ENCODE results near the gene LAPTM5. TPM values are rescaled to one million over a fixed set of nuclear protein-coding genes. Genes with fewer than 3 reads are reported as not detected.

LAPTM5 gene
- total RNA-seq, 4 donors from 2014 or later = 25.3 to 97.3 (median 46.4) TPM

DNA sequence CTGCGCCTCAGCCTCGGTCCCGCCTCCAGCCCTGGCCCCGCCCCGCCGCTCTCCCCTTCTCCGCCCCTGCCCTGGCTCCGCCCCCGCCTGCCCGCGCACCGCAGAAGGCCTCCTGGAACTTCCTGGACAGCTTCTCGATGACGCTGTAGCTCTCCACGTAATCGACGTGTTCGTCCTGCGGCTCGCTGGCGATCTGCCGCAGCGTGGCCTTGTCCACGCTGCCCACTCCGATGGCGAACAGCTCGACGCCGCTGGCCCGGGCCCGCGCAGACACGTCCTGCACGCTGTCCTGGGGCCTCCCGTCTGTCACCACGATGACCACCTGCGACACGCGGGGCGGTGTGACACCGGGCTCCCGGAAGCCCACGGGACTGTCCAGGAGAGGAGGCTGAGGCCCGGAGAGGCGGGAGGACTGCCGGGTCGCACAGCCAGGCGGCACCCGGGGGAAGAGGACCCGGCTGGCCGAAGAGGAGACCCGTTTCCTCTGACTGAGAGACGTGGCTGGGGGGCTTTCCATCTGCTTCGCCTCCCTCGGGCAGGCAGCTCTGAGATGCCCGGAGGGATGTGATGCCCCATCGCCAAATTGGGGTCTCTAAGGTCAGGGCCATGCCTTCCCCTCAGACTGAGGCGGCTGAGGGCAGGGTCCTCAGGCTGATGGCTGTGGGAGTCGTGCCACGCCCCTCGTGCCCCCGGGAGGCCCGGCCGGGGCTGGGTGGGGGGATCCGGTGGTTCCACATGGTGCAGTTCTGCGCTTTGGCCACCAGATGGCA is 38.8 kb downstream of the LAPTM5 start:
- Histone ChIP-seq H3K36me3 (no peaks in the 10 kb centered on the region), H3K4me3 (replicated peaks in 1 of 3) (peak overlapping the region in 1 of 3 donors; percentile 52), H3K27ac (peak overlapping the region; percentile 96 to 99 (median 98)), H3K27me3 (no peaks in the 10 kb centered on the region), H3K4me1 (peaks cover 12 to 23% of the 10 kb centered on the region in 2 donors), H3K9me3 (no peaks in the 10 kb centered on the region)
- DNase-seq = peak; percentile 70 to 73
- intact Hi-C loops (cut with DNase I) = no loop called here
- 1 to 3% methylated on average over 8 to 15 of the region's 66 CpGs for whole genome bisulfite sequencing, 2 donors
- peak in 1 of 2 donors; percentile 96 for TF ChIP-seq POLR2A (IDR thresholded peaks at IDR 0.05)
- TF ChIP-seq, protein P1, sequence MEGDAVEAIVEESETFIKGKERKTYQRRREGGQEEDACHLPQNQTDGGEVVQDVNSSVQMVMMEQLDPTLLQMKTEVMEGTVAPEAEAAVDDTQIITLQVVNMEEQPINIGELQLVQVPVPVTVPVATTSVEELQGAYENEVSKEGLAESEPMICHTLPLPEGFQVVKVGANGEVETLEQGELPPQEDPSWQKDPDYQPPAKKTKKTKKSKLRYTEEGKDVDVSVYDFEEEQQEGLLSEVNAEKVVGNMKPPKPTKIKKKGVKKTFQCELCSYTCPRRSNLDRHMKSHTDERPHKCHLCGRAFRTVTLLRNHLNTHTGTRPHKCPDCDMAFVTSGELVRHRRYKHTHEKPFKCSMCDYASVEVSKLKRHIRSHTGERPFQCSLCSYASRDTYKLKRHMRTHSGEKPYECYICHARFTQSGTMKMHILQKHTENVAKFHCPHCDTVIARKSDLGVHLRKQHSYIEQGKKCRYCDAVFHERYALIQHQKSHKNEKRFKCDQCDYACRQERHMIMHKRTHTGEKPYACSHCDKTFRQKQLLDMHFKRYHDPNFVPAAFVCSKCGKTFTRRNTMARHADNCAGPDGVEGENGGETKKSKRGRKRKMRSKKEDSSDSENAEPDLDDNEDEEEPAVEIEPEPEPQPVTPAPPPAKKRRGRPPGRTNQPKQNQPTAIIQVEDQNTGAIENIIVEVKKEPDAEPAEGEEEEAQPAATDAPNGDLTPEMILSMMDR (IDR thresholded peaks at IDR 0.05) = peak; percentile 95 to 99 (median 98)

DNA sequence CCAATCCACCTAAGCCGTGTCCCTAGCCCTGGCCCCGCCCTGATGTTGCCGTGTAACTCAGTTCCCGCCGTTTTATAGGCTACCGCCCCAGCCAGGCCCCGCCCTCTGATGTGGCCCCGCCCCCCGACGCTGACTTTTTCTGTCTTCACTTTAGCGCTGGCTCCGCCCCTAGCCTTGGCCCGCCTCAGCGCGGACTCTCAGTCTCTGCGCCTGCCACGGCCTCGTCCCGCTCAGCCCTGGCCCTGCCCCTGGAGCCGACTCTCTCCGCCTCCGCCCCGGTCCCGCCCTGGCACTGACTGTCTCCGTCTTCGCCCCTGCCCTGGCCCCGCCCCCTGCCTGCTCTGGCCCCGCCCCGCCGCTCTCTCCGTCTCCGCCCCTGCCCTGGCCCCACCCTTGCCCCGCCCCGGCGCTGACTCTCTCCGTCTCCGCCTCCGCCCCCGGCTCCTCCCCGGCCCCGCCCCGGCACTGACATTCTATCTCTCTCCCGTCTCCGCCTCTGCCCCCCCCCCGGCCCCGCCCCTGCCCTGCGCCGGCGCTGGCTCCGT is 39.4 kb downstream of the LAPTM5 start:
- intact Hi-C loops (cut with DNase I) = no loop called here

DNA sequence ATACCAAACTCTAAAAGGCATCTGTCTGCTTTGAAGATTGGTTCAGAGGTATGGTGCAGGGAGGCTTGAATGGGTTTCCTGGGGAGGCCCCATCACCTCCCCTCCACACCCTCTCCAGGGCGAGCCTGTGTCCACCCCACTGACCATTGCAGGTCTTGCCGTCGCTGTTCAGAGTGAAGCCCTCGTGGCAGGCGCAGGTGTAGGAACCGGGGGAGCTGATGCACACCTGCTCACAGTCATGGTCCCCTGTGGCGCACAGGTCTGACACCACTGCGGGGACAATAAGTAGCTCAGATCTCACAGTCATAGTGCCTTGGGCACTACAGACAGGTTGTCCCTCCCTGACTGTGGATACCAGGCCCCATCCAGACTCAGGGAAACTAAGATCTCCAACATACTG is 40.9 kb downstream of the LAPTM5 start:
- H3K4me3 ChIP-seq (replicated peaks in 1 of 3) = no peak overlapping the region
- H3K27me3 ChIP-seq = no peaks in the 10 kb centered on the region
- no peaks in the 10 kb centered on the region for H3K36me3 ChIP-seq
- no peak overlapping the region for H3K27ac ChIP-seq
- no peak for DNase-seq
- peaks cover 8 to 14% of the 10 kb centered on the region in 2 donors for H3K4me1 ChIP-seq
- TF ChIP-seq POLR2A (IDR thresholded peaks at IDR 0.05) = no peak
- TF ChIP-seq, protein P1 (IDR thresholded peaks at IDR 0.05) = no peak
- intact Hi-C loops (cut with DNase I) = no loop called here
- WGBS, 2 donors = 95 to 99% methylated on average over 8 of the region's 8 CpGs
- no peaks in the 10 kb centered on the region for H3K9me3 ChIP-seq

More for the DNA sequence above, 39.4 kb downstream of the LAPTM5 start:
- peak; percentile 99 to 100 for DNase-seq
- Histone ChIP-seq H3K27ac (peak overlapping the region; percentile 72 to 86 (median 78)), H3K4me1 (peaks cover 12 to 23% of the 10 kb centered on the region in 2 donors), H3K9me3 (no peaks in the 10 kb centered on the region), H3K4me3 (replicated peaks in 1 of 3) (peak overlapping the region in 1 of 3 donors; percentile 13), H3K36me3 (no peaks in the 10 kb centered on the region), H3K27me3 (no peaks in the 10 kb centered on the region)
- WGBS, 2 donors = 0 to 2% methylated on average over 19 to 27 of the region's 50 CpGs
- TF ChIP-seq POLR2A (IDR thresholded peaks at IDR 0.05) = no peak
- TF ChIP-seq, protein P1 (IDR thresholded peaks at IDR 0.05) = no peak

DNA sequence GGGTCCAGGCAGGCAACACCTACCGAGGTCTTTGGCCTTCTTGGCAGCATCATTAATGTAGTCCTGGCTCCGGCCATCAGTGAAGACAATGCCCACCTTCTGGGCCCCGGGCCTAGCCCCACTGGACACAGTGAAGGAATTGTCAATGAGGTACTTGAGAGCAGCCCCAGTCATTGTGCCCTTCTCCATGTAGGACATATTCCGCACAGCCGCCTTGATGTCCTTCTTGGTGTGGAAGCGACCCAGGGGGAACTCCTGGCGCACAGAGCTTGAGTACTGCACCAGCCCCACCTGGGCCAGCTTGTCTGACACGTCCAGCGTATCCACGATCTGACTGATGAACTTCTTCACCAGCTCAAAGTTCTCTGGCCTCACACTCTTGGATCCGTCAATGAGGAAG is 41.7 kb downstream of the LAPTM5 start:
- no peak for TF ChIP-seq POLR2A (IDR thresholded peaks at IDR 0.05)
- TF ChIP-seq, protein P1 (IDR thresholded peaks at IDR 0.05) = no peak
- DNase-seq = no peak

DNA sequence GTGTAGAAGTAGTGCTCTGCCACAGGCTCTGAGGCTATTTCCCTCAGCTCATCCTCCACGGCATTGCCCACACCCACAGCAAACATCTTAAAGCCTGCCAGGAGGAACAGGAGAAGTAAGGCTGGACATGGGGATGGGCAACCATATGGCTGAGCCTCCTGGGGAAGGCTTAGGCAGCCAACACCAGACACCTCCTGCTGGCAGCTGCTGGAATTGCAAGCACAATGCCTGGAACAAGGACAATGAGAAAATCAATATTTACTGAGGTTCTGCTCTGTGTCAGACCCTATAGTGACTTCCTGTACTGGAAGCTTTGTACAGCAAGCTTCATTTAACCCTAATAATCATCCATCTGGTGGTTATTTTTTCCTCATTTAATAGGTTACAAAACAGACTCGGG is 42.4 kb downstream of the LAPTM5 start:
- no peak for DNase-seq
- WGBS, 2 donors = 91 to 98% methylated on average over 2 of the region's 2 CpGs
- no peak overlapping the region for H3K27ac ChIP-seq
- H3K9me3 ChIP-seq = no peaks in the 10 kb centered on the region
- H3K27me3 ChIP-seq = no peaks in the 10 kb centered on the region
- peaks cover 6 to 11% of the 10 kb centered on the region in 2 donors for H3K4me1 ChIP-seq
- intact Hi-C loops (cut with DNase I) = no loop called here
- H3K4me3 ChIP-seq (replicated peaks in 1 of 3) = no peak overlapping the region
- no peaks in the 10 kb centered on the region for H3K36me3 ChIP-seq
- TF ChIP-seq, protein P1 (IDR thresholded peaks at IDR 0.05) = peak in 1 of 6 experiments; percentile 9
- TF ChIP-seq POLR2A (IDR thresholded peaks at IDR 0.05) = no peak

More for the DNA sequence above, 41.7 kb downstream of the LAPTM5 start:
- no peaks in the 10 kb centered on the region for H3K27me3 ChIP-seq
- no peak overlapping the region for H3K27ac ChIP-seq
- H3K9me3 ChIP-seq = no peaks in the 10 kb centered on the region
- no peaks in the 10 kb centered on the region for H3K36me3 ChIP-seq
- intact Hi-C loops (cut with DNase I) = no loop called here
- 96 to 98% methylated on average over 9 to 11 of the region's 11 CpGs for WGBS, 2 donors
- peaks cover 6 to 11% of the 10 kb centered on the region in 2 donors for H3K4me1 ChIP-seq
- H3K4me3 ChIP-seq (replicated peaks in 1 of 3) = no peak overlapping the region

All from thyroid gland (tissue), 4 donors.